GM23338 (cell line): ENCODE measurements around the gene CSTB.

Source experiments
- CREB1 ChIP-seq: fragments of 250-450 bp; sonication (Bioruptor Pico); IDR thresholded peaks from 2 replicates; pipeline ENCODE4 v1.5.0; 2020; ENCODE audit warnings: low read depth, mild to moderate bottlenecking, moderate library complexity
- EZH2 ChIP-seq: fragments of 200-600 bp; sonication (generic); IDR thresholded peaks from one replicate; pipeline ENCODE4 v1.8.0; 2017; ENCODE audit warnings: antibody characterized with exemption, mild to moderate bottlenecking, low read depth; ENCODE audit not compliant: unreplicated experiment
- EZH2phosphoT487 ChIP-seq: fragments of 200-600 bp; sonication (generic); IDR thresholded peaks from one replicate; pipeline ENCODE4 v1.8.1; 2018; ENCODE audit warnings: antibody characterized with exemption; ENCODE audit not compliant: unreplicated experiment
- JUNB ChIP-seq: IDR thresholded peaks from one replicate; pipeline ENCODE4 v1.6.1; 2016; ENCODE audit warnings: antibody characterized with exemption; ENCODE audit not compliant: unreplicated experiment
- POLR2AphosphoS5 ChIP-seq: IDR thresholded peaks from 2 replicates; pipeline ENCODE4 v1.6.1; 2016; ENCODE audit warnings: antibody characterized with exemption, low read depth
- TF ChIP-seq, protein P1 (sequence below), 2 experiments: fragments of 200-600 bp in 1 of 2; sonication (generic) in 1 of 2; conservative IDR thresholded peaks; 2 replicates each; pipeline versions ENCODE4 v1.5.1 to v1.6.1; 2016 to 2017; ENCODE audit warnings: antibody characterized with exemption in 2 of 2, low read depth in 2 of 2, mild to moderate bottlenecking in 2 of 2, moderate library complexity in 1 of 2

- TF ChIP-seq CREB1 (CRISPR knock-in tag) (no peak), EZH2 (no peak), POLR2AphosphoS5 (no peak), EZH2phosphoT487 (no peak), JUNB (no peak)
- TF ChIP-seq, protein P1, sequence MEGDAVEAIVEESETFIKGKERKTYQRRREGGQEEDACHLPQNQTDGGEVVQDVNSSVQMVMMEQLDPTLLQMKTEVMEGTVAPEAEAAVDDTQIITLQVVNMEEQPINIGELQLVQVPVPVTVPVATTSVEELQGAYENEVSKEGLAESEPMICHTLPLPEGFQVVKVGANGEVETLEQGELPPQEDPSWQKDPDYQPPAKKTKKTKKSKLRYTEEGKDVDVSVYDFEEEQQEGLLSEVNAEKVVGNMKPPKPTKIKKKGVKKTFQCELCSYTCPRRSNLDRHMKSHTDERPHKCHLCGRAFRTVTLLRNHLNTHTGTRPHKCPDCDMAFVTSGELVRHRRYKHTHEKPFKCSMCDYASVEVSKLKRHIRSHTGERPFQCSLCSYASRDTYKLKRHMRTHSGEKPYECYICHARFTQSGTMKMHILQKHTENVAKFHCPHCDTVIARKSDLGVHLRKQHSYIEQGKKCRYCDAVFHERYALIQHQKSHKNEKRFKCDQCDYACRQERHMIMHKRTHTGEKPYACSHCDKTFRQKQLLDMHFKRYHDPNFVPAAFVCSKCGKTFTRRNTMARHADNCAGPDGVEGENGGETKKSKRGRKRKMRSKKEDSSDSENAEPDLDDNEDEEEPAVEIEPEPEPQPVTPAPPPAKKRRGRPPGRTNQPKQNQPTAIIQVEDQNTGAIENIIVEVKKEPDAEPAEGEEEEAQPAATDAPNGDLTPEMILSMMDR (conservative IDR thresholded peaks at IDR 0.05; ENCODE audit: low read depth in 2 of 2): no peak
Measured at GRCh38 chr21:43734131-43734927, 41.8 kb downstream of the CSTB start.
